Adrenal gland (tissue), 5 donors: ENCODE results near the gene DPP8.
"Not testable (repeated sequence)": the region's sequence is repeated elsewhere in the genome, so short reads cannot be mapped to it uniquely, and the experiment has no call there.

Experiments
- CTCF ChIP-seq, 6 experiments: fragments of 450-650 bp in 4 of 6; fragments of 200-600 bp in 2 of 6; sonication (generic) in 1 of 6; IDR thresholded peaks; 1 replicate in 5 of 6; 2 replicates in 1 of 6; pipeline versions ENCODE4 v1.5.1 to v1.8.0; 2016 to 2021; ENCODE audit warnings: antibody characterized with exemption in 6 of 6, mild to moderate bottlenecking in 2 of 6, moderate library complexity in 1 of 6
- POLR2A ChIP-seq, 2 donors: fragments of 450-650 bp; IDR thresholded peaks; one replicate each; pipeline ENCODE4 v1.6.1; 2017; ENCODE audit warnings: antibody characterized with exemption in 2 of 2, mild to moderate bottlenecking in 2 of 2, moderate library complexity in 1 of 2
- donor health status: DM: no; HTN: no; CAD: no.

DNA sequence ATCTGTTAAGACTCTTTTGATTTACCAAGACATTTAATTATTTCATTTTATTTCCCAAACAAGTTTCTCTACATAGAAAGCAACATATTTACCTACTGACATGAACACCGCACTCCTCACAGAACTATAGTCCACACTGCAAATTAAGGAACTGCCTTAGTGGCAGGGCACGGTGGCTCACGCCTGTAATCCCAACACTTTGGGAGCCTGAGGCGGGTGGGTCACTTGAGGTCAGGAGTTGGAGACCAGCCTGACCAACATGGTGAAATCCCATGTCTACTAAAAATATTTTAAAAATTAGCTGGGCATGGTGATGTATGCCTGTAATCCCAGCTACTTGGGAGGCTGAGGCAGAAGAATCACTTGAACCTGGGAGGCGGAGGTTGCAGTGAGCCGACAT lies 54.4 kb downstream of the DPP8 start:
- TF ChIP-seq POLR2A, CTCF (IDR thresholded peaks at IDR 0.05): not testable (repeated sequence)
